Suprapubic skin (tissue), 4 donors: ENCODE results near the gene MICU1. TPM values are rescaled to one million over a fixed set of nuclear protein-coding genes. Genes with fewer than 3 reads are reported as not detected.

ENCODE experiments used
- DNase-seq, 2 donors: peaks; one replicate each; pipeline ENCODE4 v3.0.0-alpha.2; 2019; ENCODE audit warnings: low spot score in 2 of 2
- H3K27ac ChIP-seq: fragments of 200-600 bp; sonication (generic); one replicate; pipeline ENCODE4 v1.5.1; 2019
- H3K27me3 ChIP-seq: fragments of 200-600 bp; sonication (generic); one replicate; pipeline ENCODE4 v1.5.1; 2019
- H3K36me3 ChIP-seq: fragments of 200-600 bp; sonication (generic); one replicate; pipeline ENCODE4 v1.5.1; 2019
- H3K4me1 ChIP-seq: fragments of 200-600 bp; sonication (generic); one replicate; pipeline ENCODE4 v1.5.1; 2019
- H3K4me3 ChIP-seq: fragments of 200-600 bp; sonication (generic); one replicate; pipeline ENCODE4 v1.5.1; 2019; ENCODE audit warnings: mild to moderate bottlenecking
- H3K9me3 ChIP-seq: fragments of 200-600 bp; sonication (generic); one replicate; pipeline ENCODE4 v1.5.1; 2019
- CTCF ChIP-seq, 2 donors: fragments of 200-600 bp in 1 of 2; fragments of 450-650 bp in 1 of 2; sonication (generic) in 1 of 2; IDR thresholded peaks; one replicate each; pipeline ENCODE4 v1.5.1; 2016 to 2019; ENCODE audit warnings: antibody characterized with exemption in 2 of 2, mild to moderate bottlenecking in 1 of 2, moderate library complexity in 1 of 2
- EP300 ChIP-seq: sonication (generic); formaldehyde crosslinking; IDR thresholded peaks from one replicate; pipeline ENCODE4 v1.6.1; 2017; ENCODE audit warnings: antibody characterized with exemption
- POLR2A ChIP-seq, 2 donors: fragments of 450-650 bp; IDR thresholded peaks; one replicate each; pipeline ENCODE4 v1.6.1; 2017; ENCODE audit warnings: antibody characterized with exemption in 2 of 2, mild to moderate bottlenecking in 2 of 2, moderate library complexity in 2 of 2
- POLR2AphosphoS5 ChIP-seq, 3 donors: sonication (generic); formaldehyde crosslinking; IDR thresholded peaks; one replicate each; pipeline ENCODE4 v1.6.1; 2017; ENCODE audit warnings: antibody characterized with exemption in 3 of 3
- WGBS: methylation state at CpG from one replicate; pipeline ENCODE4 v1.1.5; 2018; 5-methylcytosine and 5-hydroxymethylcytosine counted together
- total RNA-seq, 4 donors: library from RNA; depleted of rRNA; stranded (reverse); fragments of >200 nt; gene quantifications; one replicate each; pipeline ENCODE4 v1.1.0, GENCODE V29; 2016

MICU1 gene
- total RNA-seq, 4 donors from 2014 or later, result 34.1 to 37.6 (median 35.6) TPM

GRCh38 chr10:72625276-72625607 lies 637 bp downstream of the MICU1 start:
- Histone ChIP-seq H3K36me3 (no peaks in the 10 kb centered on the region), H3K9me3 (no peaks in the 10 kb centered on the region), H3K27me3 (no peaks in the 10 kb centered on the region), H3K27ac (peak overlapping the region; percentile 88), H3K4me3 (peak overlapping the region; percentile 94), H3K4me1 (peaks cover 18% of the 10 kb centered on the region)
- under 1% methylated on average over 10 of the region's 10 CpGs for WGBS
- no peak for DNase-seq
- no peak for TF ChIP-seq POLR2A (IDR thresholded peaks at IDR 0.05)
- no peak for TF ChIP-seq EP300
- no peak for TF ChIP-seq CTCF (IDR thresholded peaks at IDR 0.05)
- no peak for TF ChIP-seq POLR2AphosphoS5 (IDR thresholded peaks at IDR 0.05)

GRCh38 chr10:72622271-72622670 lies 3.6 kb downstream of the MICU1 start:
- no peak for TF ChIP-seq EP300
- TF ChIP-seq CTCF (IDR thresholded peaks at IDR 0.05), result no peak
- TF ChIP-seq POLR2AphosphoS5 (IDR thresholded peaks at IDR 0.05), result no peak
- TF ChIP-seq POLR2A (IDR thresholded peaks at IDR 0.05), result no peak
- Histone ChIP-seq H3K27ac (no peak overlapping the region), H3K4me3 (no peak overlapping the region), H3K4me1 (peaks cover 18% of the 10 kb centered on the region), H3K27me3 (no peaks in the 10 kb centered on the region), H3K9me3 (no peaks in the 10 kb centered on the region), H3K36me3 (no peaks in the 10 kb centered on the region)
- 92% methylated on average over 1 of the region's 1 CpG for WGBS
- DNase-seq, result no peak

- 57% methylated on average over 1 of the region's 1 CpG for WGBS
- no peaks in the 10 kb centered on the region for H3K36me3 ChIP-seq
- peaks cover 7% of the 10 kb centered on the region for H3K4me1 ChIP-seq
- H3K27ac ChIP-seq, result no peak overlapping the region
- H3K27me3 ChIP-seq, result no peaks in the 10 kb centered on the region
- DNase-seq, result no peak
- TF ChIP-seq EP300 (no peak), POLR2A (IDR thresholded peaks at IDR 0.05) (no peak), POLR2AphosphoS5 (IDR thresholded peaks at IDR 0.05) (no peak), CTCF (IDR thresholded peaks at IDR 0.05) (no peak)
- no peaks in the 10 kb centered on the region for H3K9me3 ChIP-seq
- no peak overlapping the region for H3K4me3 ChIP-seq
Observed at GRCh38 chr10:72616716-72617115, 9.2 kb downstream of the MICU1 start.

GRCh38 chr10:72615970-72616369 lies 9.9 kb downstream of the MICU1 start:
- Histone ChIP-seq H3K4me3 (no peak overlapping the region), H3K36me3 (no peaks in the 10 kb centered on the region), H3K9me3 (no peaks in the 10 kb centered on the region), H3K27me3 (no peaks in the 10 kb centered on the region), H3K27ac (no peak overlapping the region), H3K4me1 (peaks cover 12% of the 10 kb centered on the region)
- TF ChIP-seq EP300 (no peak), POLR2AphosphoS5 (IDR thresholded peaks at IDR 0.05) (no peak), CTCF (IDR thresholded peaks at IDR 0.05) (no peak), POLR2A (IDR thresholded peaks at IDR 0.05) (no peak)
- no peak for DNase-seq
- WGBS, result 73% methylated on average over 3 of the region's 3 CpGs

GRCh38 chr10:72612203-72612826 lies 13.6 kb downstream of the MICU1 start:
- WGBS, result 33% methylated on average over 3 of the region's 3 CpGs
- H3K4me1 ChIP-seq, result peaks cover 12% of the 10 kb centered on the region
- H3K4me3 ChIP-seq, result peak overlapping the region; percentile 15
- H3K36me3 ChIP-seq, result no peaks in the 10 kb centered on the region
- TF ChIP-seq CTCF (IDR thresholded peaks at IDR 0.05), result no peak
- TF ChIP-seq POLR2AphosphoS5 (IDR thresholded peaks at IDR 0.05), result no peak
- TF ChIP-seq EP300, result no peak
- TF ChIP-seq POLR2A (IDR thresholded peaks at IDR 0.05), result no peak
- no peaks in the 10 kb centered on the region for H3K9me3 ChIP-seq
- H3K27me3 ChIP-seq, result no peaks in the 10 kb centered on the region
- H3K27ac ChIP-seq, result no peak overlapping the region
- DNase-seq, result no peak
